ENCODE data around the gene MOB1B.
A peak's percentile ranks its signal among the peaks of the same experiment; 100 is the strongest.

The MOB1B gene

GRCh38 chr4:70901984-70902576 is at the start of gene MOB1B:
Gene MOB1B (plus strand): TSS chr4:70902369. CDS start chr4:70902537, 168 bp downstream.
- peak; percentile 34 for TF ChIP-seq CTCF (IDR thresholded peaks at IDR 0.05; ENCODE audit: insufficient read depth, low read depth, low read length, missing control alignments)
- DNase-seq (ENCODE audit: low read depth) = peak; percentile 90
- H3K4me3 ChIP-seq (ENCODE audit: low read depth, low read length) = peak within 1 kb of the TSS; percentile 90

GRCh38 chr4:70855464-70855863 is 46.7 kb upstream of the MOB1B start:
- no peak for TF ChIP-seq CTCF (IDR thresholded peaks at IDR 0.05; ENCODE audit: insufficient read depth, low read depth, low read length, missing control alignments)
- DNase-seq (ENCODE audit: low read depth) = no peak
- no peak overlapping the region for H3K4me3 ChIP-seq (ENCODE audit: low read depth, low read length)

- TF ChIP-seq CTCF (IDR thresholded peaks at IDR 0.05; ENCODE audit: insufficient read depth, low read depth, low read length, missing control alignments) = no peak
Measured at GRCh38 chr4:70858454-70858853, 43.7 kb upstream of the MOB1B start.

GRCh38 chr4:70859066-70859465 is 43.1 kb upstream of the MOB1B start:
- no peak overlapping the region for H3K4me3 ChIP-seq (ENCODE audit: low read depth, low read length)
- TF ChIP-seq CTCF (IDR thresholded peaks at IDR 0.05; ENCODE audit: insufficient read depth, low read depth, low read length, missing control alignments) = no peak
- DNase-seq (ENCODE audit: low read depth) = no peak

More at GRCh38 chr4:70858454-70858853, 43.7 kb upstream of the MOB1B start:
- H3K4me3 ChIP-seq (ENCODE audit: low read depth, low read length) = no peak overlapping the region
- no peak for DNase-seq (ENCODE audit: low read depth)

- H3K4me3 ChIP-seq (ENCODE audit: low read depth, low read length) = no peak overlapping the region; the same call in 1 of the 2 replicates
- peak; percentile 76 for DNase-seq (ENCODE audit: low read depth)
- TF ChIP-seq CTCF (IDR thresholded peaks at IDR 0.05; ENCODE audit: insufficient read depth, low read depth, low read length, missing control alignments) = no peak
Measured at GRCh38 chr4:70863099-70863790, 38.9 kb upstream of the MOB1B start.

- no peak overlapping the region for H3K4me3 ChIP-seq (ENCODE audit: low read depth, low read length)
- no peak for DNase-seq (ENCODE audit: low read depth)
- TF ChIP-seq CTCF (IDR thresholded peaks at IDR 0.05; ENCODE audit: insufficient read depth, low read depth, low read length, missing control alignments) = no peak
Measured at GRCh38 chr4:70868778-70869177, 33.4 kb upstream of the MOB1B start.

All from GM12865 (cell line).